Measurements from ENCODE around the gene LSAMP. TPM values are rescaled to one million over a fixed set of nuclear protein-coding genes. Genes with fewer than 3 reads are reported as not detected.

Gene LSAMP
- polyA plus RNA-seq, 2 of the 4 experiments (the other 2 are of a cell fraction): 0.12 to 0.53 TPM

DNA sequence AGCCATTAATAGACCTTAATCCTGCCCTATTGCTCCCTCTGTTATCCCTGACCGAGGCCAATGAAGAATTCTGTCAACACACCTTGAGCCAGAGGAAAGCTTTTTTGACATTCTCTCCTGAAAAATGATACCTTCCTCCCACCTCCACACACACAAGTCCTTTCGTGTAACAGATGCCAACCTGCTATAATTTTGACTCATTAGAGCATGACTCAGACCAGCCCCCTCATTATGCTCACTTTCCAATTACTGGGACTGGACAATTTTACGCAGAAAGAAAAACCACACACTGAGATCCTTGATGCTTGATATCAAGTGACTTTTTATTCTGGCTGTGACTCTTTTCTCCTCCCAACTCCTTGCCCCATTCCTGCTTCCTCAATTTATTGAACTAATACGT is 50.9 kb downstream of the LSAMP start:
- TF ChIP-seq CEBPB (IDR thresholded peaks at IDR 0.05) (no peak), SMC3 (IDR thresholded peaks at IDR 0.05) (no peak), TFCP2L1 (CRISPR knock-in tag; IDR thresholded peaks at IDR 0.05) (no peak), NR3C1 (IDR thresholded peaks at IDR 0.05) (no peak), POLR2A (IDR thresholded peaks at IDR 0.05; ENCODE audit: low read length) (no peak), FOXS1 (CRISPR knock-in tag; IDR thresholded peaks at IDR 0.05) (no peak), SREBF2 (IDR thresholded peaks at IDR 0.05) (no peak), GATA3 (IDR thresholded peaks at IDR 0.05; ENCODE audit: borderline replicate concordance) (no peak), EHMT2 (IDR thresholded peaks at IDR 0.05; ENCODE audit: low read depth) (no peak), KDM1A (IDR thresholded peaks at IDR 0.05; ENCODE audit: low read depth) (no peak)
- TF ChIP-seq, protein P1, sequence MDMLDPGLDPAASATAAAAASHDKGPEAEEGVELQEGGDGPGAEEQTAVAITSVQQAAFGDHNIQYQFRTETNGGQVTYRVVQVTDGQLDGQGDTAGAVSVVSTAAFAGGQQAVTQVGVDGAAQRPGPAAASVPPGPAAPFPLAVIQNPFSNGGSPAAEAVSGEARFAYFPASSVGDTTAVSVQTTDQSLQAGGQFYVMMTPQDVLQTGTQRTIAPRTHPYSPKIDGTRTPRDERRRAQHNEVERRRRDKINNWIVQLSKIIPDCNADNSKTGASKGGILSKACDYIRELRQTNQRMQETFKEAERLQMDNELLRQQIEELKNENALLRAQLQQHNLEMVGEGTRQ (IDR thresholded peaks at IDR 0.05): no peak
- TF ChIP-seq, protein P2, sequence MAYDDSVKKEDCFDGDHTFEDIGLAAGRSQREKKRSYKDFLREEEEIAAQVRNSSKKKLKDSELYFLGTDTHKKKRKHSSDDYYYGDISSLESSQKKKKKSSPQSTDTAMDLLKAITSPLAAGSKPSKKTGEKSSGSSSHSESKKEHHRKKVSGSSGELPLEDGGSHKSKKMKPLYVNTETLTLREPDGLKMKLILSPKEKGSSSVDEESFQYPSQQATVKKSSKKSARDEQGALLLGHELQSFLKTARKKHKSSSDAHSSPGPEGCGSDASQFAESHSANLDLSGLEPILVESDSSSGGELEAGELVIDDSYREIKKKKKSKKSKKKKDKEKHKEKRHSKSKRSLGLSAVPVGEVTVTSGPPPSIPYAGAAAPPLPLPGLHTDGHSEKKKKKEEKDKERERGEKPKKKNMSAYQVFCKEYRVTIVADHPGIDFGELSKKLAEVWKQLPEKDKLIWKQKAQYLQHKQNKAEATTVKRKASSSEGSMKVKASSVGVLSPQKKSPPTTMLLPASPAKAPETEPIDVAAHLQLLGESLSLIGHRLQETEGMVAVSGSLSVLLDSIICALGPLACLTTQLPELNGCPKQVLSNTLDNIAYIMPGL (CRISPR knock-in tag; IDR thresholded peaks at IDR 0.05; ENCODE audit: borderline replicate concordance): no peak
- TF ChIP-seq, protein P3, sequence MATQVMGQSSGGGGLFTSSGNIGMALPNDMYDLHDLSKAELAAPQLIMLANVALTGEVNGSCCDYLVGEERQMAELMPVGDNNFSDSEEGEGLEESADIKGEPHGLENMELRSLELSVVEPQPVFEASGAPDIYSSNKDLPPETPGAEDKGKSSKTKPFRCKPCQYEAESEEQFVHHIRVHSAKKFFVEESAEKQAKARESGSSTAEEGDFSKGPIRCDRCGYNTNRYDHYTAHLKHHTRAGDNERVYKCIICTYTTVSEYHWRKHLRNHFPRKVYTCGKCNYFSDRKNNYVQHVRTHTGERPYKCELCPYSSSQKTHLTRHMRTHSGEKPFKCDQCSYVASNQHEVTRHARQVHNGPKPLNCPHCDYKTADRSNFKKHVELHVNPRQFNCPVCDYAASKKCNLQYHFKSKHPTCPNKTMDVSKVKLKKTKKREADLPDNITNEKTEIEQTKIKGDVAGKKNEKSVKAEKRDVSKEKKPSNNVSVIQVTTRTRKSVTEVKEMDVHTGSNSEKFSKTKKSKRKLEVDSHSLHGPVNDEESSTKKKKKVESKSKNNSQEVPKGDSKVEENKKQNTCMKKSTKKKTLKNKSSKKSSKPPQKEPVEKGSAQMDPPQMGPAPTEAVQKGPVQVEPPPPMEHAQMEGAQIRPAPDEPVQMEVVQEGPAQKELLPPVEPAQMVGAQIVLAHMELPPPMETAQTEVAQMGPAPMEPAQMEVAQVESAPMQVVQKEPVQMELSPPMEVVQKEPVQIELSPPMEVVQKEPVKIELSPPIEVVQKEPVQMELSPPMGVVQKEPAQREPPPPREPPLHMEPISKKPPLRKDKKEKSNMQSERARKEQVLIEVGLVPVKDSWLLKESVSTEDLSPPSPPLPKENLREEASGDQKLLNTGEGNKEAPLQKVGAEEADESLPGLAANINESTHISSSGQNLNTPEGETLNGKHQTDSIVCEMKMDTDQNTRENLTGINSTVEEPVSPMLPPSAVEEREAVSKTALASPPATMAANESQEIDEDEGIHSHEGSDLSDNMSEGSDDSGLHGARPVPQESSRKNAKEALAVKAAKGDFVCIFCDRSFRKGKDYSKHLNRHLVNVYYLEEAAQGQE (IDR thresholded peaks at IDR 0.05): no peak

DNA sequence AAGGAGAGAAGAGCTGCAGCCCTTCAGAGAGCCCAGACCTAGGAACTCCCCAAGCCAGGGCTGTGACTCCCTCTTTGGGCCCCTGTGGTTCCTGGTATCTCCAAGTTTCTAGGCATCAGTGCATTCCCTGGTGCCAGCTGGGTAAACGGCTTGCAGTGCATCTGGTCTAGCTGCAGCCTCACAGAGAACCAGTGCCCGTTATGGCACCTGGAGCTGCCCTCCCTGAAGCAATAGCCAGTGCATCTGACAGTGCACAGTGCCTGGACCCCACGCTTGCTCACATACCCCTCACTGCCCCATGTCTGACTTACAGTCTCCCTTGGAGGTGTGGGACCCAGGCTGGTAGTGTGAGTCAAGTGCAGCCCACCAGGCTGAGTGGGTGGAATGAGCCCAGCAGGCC is 52.1 kb downstream of the LSAMP start:
- POLR2A ChIA-PET: no interaction called here
- no peak for DNase-seq (ENCODE audit: low read depth in 1 of 2, low spot score in 1 of 2)

More for the DNA sequence above, 50.9 kb downstream of the LSAMP start:
- DNase-seq (ENCODE audit: low read depth in 1 of 2, low spot score in 1 of 2) (no peak), FAIRE-seq (no peak), ATAC-seq (no peak)
- CTCF ChIA-PET: no interaction called here
- Histone ChIP-seq H3K9me3 (no peaks in the 10 kb centered on the region), H3K4me3 (no peak overlapping the region), H3K4me2 (no peak overlapping the region), H3K4me1 (no peaks in the 10 kb centered on the region), H3K27ac (no peak overlapping the region)
- POLR2A ChIA-PET: no interaction called here
- WGBS (ENCODE audit: missing lambda C conversion rate): 0% methylated on average over 4 of the region's 4 CpGs

More for the DNA sequence above, 52.1 kb downstream of the LSAMP start:
- H3K4me1 ChIP-seq: no peaks in the 10 kb centered on the region
- no peak overlapping the region for H3K4me2 ChIP-seq
- FAIRE-seq (no peak), ATAC-seq (no peak)
- TF ChIP-seq RNF2 (IDR thresholded peaks at IDR 0.05; ENCODE audit: borderline replicate concordance, low read depth) (no peak), ESRRA (IDR thresholded peaks at IDR 0.05; ENCODE audit: borderline replicate concordance, low read length) (no peak), SMC3 (IDR thresholded peaks at IDR 0.05) (no peak), CBX2 (IDR thresholded peaks at IDR 0.05; ENCODE audit: borderline replicate concordance, low read depth) (no peak), EHF (CRISPR knock-in tag; IDR thresholded peaks at IDR 0.05) (no peak), JUNB (IDR thresholded peaks at IDR 0.05) (no peak), CHD4 (IDR thresholded peaks at IDR 0.05; ENCODE audit: borderline replicate concordance) (no peak), ZNF302 (CRISPR knock-in tag; IDR thresholded peaks at IDR 0.05) (no peak), ZFP36 (IDR thresholded peaks at IDR 0.05; ENCODE audit: borderline replicate concordance, partially characterized antibody) (no peak), HOXB13 (CRISPR knock-in tag; IDR thresholded peaks at IDR 0.05; ENCODE audit: low read depth) (no peak), ZC3H11A (IDR thresholded peaks at IDR 0.05) (no peak), RFX5 (IDR thresholded peaks at IDR 0.05) (no peak), KDM1A (IDR thresholded peaks at IDR 0.05; ENCODE audit: low read depth) (no peak), MAFK (IDR thresholded peaks at IDR 0.05; ENCODE audit: partially characterized antibody) (no peak)
- TF ChIP-seq, protein P4, sequence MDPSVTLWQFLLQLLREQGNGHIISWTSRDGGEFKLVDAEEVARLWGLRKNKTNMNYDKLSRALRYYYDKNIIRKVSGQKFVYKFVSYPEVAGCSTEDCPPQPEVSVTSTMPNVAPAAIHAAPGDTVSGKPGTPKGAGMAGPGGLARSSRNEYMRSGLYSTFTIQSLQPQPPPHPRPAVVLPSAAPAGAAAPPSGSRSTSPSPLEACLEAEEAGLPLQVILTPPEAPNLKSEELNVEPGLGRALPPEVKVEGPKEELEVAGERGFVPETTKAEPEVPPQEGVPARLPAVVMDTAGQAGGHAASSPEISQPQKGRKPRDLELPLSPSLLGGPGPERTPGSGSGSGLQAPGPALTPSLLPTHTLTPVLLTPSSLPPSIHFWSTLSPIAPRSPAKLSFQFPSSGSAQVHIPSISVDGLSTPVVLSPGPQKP (IDR thresholded peaks at IDR 0.05; ENCODE audit: low read depth, low read length): no peak
- WGBS (ENCODE audit: missing lambda C conversion rate): 0% methylated on average over 1 of the region's 3 CpGs
- H3K27ac ChIP-seq: no peak overlapping the region
- H3K9me3 ChIP-seq: no peaks in the 10 kb centered on the region
- CTCF ChIA-PET: no interaction called here
- no peak overlapping the region for H3K4me3 ChIP-seq
